C4-2B (cell line): ENCODE measurements around the gene LRMDA.

Experiments used
- ZFX ChIP-seq: fragments of 450-650 bp; IDR thresholded peaks from 2 replicates; pipeline ENCODE4 v1.6.1; 2017
- TF ChIP-seq, protein P1 (sequence below): fragments of 450-650 bp; conservative IDR thresholded peaks from 2 replicates; pipeline ENCODE4 v1.5.1; 2017; ENCODE audit warnings: mild to moderate bottlenecking

DNA sequence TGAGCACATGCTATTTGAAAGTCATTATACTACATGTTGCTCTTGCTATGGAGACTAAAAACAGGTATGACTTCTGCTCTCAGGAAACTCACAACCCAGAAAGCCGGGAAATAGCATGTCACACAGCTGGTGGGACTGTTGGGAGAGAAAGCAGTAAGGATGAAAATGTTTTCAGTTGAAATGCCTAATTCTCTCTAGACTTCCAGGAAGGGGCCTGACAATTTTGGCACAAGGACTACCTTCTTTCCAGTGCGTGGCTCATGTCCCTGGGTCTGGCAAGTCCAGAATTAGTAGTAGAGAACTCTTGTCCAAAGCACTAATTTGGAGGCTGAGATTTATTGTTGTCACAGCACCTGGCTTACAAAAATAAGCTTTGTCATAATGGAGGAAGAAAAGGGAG, 567.6 kb downstream of the LRMDA start:
- TF ChIP-seq, protein P1, sequence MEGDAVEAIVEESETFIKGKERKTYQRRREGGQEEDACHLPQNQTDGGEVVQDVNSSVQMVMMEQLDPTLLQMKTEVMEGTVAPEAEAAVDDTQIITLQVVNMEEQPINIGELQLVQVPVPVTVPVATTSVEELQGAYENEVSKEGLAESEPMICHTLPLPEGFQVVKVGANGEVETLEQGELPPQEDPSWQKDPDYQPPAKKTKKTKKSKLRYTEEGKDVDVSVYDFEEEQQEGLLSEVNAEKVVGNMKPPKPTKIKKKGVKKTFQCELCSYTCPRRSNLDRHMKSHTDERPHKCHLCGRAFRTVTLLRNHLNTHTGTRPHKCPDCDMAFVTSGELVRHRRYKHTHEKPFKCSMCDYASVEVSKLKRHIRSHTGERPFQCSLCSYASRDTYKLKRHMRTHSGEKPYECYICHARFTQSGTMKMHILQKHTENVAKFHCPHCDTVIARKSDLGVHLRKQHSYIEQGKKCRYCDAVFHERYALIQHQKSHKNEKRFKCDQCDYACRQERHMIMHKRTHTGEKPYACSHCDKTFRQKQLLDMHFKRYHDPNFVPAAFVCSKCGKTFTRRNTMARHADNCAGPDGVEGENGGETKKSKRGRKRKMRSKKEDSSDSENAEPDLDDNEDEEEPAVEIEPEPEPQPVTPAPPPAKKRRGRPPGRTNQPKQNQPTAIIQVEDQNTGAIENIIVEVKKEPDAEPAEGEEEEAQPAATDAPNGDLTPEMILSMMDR: no peak
- no peak for TF ChIP-seq ZFX
